ENCODE results near the gene KNTC1.
"Not testable (repeated sequence)": the region's sequence is repeated elsewhere in the genome, so short reads cannot be mapped to it uniquely, and the experiment has no call there.

Gene KNTC1

GRCh38 chr12:122508163-122508562, 18.9 kb upstream of the KNTC1 start:
- DNase-seq (ENCODE audit: low read depth in 2 of 2, low spot score in 1 of 2) = no peak

- not testable (repeated sequence) for DNase-seq (ENCODE audit: low read depth in 2 of 2, low spot score in 1 of 2)
Measured at GRCh38 chr12:122513028-122513427, 14.0 kb upstream of the KNTC1 start.

- DNase-seq (ENCODE audit: low read depth in 2 of 2, low spot score in 1 of 2) = no peak
Measured at GRCh38 chr12:122513660-122514059, 13.4 kb upstream of the KNTC1 start.

- no peak for DNase-seq (ENCODE audit: low read depth in 2 of 2, low spot score in 1 of 2)
Measured at GRCh38 chr12:122515275-122515674, 11.8 kb upstream of the KNTC1 start.

GRCh38 chr12:122516544-122517361, 10.3 kb upstream of the KNTC1 start:
- no peak for DNase-seq (ENCODE audit: low read depth in 2 of 2, low spot score in 1 of 2)

- DNase-seq (ENCODE audit: low read depth in 2 of 2, low spot score in 1 of 2) = no peak
Measured at GRCh38 chr12:122517877-122518276, 9.2 kb upstream of the KNTC1 start.

GRCh38 chr12:122518908-122519307, 8.1 kb upstream of the KNTC1 start:
- DNase-seq (ENCODE audit: low read depth in 2 of 2, low spot score in 1 of 2) = no peak

GRCh38 chr12:122519418-122519817, 7.6 kb upstream of the KNTC1 start:
- no peak for DNase-seq (ENCODE audit: low read depth in 2 of 2, low spot score in 1 of 2)

- DNase-seq (ENCODE audit: low read depth in 2 of 2, low spot score in 1 of 2) = no peak
Measured at GRCh38 chr12:122520676-122521075, 6.4 kb upstream of the KNTC1 start.

GRCh38 chr12:122523280-122523679, 3.8 kb upstream of the KNTC1 start:
- DNase-seq (ENCODE audit: low read depth in 2 of 2, low spot score in 1 of 2) = no peak

- no peak for DNase-seq (ENCODE audit: low read depth in 2 of 2, low spot score in 1 of 2)
Measured at GRCh38 chr12:122523846-122524718, 3.0 kb upstream of the KNTC1 start.

GRCh38 chr12:122527478-122527944, 462 bp downstream of the KNTC1 start:
- no peak for DNase-seq (ENCODE audit: low read depth in 2 of 2, low spot score in 1 of 2)

- DNase-seq (ENCODE audit: low read depth in 2 of 2, low spot score in 1 of 2) = no peak
Measured at GRCh38 chr12:122528582-122528981, 1.5 kb downstream of the KNTC1 start.

- DNase-seq (ENCODE audit: low read depth in 2 of 2, low spot score in 1 of 2) = no peak
Measured at GRCh38 chr12:122528992-122529391, 1.9 kb downstream of the KNTC1 start.

- DNase-seq (ENCODE audit: low read depth in 2 of 2, low spot score in 1 of 2) = no peak
Measured at GRCh38 chr12:122533856-122534255, 6.8 kb downstream of the KNTC1 start.

- DNase-seq (ENCODE audit: low read depth in 2 of 2, low spot score in 1 of 2) = no peak
Measured at GRCh38 chr12:122537021-122537420, 10.0 kb downstream of the KNTC1 start.

GRCh38 chr12:122538496-122538895, 11.4 kb downstream of the KNTC1 start:
- DNase-seq (ENCODE audit: low read depth in 2 of 2, low spot score in 1 of 2) = no peak

GRCh38 chr12:122544537-122544936, 17.5 kb downstream of the KNTC1 start:
- DNase-seq (ENCODE audit: low read depth in 2 of 2, low spot score in 1 of 2) = no peak

- no peak for DNase-seq (ENCODE audit: low read depth in 2 of 2, low spot score in 1 of 2)
Measured at GRCh38 chr12:122545855-122546254, 18.8 kb downstream of the KNTC1 start.

- no peak for DNase-seq (ENCODE audit: low read depth in 2 of 2, low spot score in 1 of 2)
Measured at GRCh38 chr12:122547330-122547729, 20.3 kb downstream of the KNTC1 start.

GRCh38 chr12:122558745-122559641, 31.9 kb downstream of the KNTC1 start:
- no peak for DNase-seq (ENCODE audit: low read depth in 2 of 2, low spot score in 1 of 2)

Data from stimulated activated CD8-positive, alpha-beta memory T cell treated with anti-CD3 and anti-CD28 coated beads, Interleukin-4, amount 100 ng/mL, for 1 hour (primary cell).